Measurements from ENCODE around the gene PDHA1.

DNA sequence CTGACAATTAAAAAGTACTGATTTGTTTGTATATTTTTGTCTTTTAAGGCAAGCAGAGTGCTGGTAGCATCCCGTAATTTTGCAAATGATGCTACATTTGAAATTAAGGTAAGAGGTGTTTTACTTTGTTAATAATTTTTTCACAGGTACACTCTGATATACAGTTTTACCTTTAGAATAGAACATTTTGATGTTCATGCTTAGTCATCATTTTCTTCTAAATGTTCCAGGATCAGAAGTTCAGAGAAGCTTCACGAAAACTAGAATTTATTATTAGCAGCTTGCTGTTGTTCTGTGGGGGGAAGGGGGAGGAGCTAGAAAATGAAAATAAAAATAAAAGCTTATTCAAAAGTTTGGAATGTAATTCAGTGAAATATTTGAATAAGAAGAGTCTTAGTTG, 5.5 kb downstream of the PDHA1 start:
- TF ChIP-seq ARNTL (CRISPR knock-in tag; IDR thresholded peaks at IDR 0.05; ENCODE audit: borderline replicate concordance, low read depth): no peak
- no peak for TF ChIP-seq CSDC2 (CRISPR knock-in tag; IDR thresholded peaks at IDR 0.05)
